Cortex of kidney (tissue), 1 donor: Measurements from ENCODE around the gene KCNJ4.

Experiments
- DNase-seq: peaks from one replicate; lab custom pipeline; 2025; lab: John Stamatoyannopoulos, UW

The KCNJ4 gene

DNA sequence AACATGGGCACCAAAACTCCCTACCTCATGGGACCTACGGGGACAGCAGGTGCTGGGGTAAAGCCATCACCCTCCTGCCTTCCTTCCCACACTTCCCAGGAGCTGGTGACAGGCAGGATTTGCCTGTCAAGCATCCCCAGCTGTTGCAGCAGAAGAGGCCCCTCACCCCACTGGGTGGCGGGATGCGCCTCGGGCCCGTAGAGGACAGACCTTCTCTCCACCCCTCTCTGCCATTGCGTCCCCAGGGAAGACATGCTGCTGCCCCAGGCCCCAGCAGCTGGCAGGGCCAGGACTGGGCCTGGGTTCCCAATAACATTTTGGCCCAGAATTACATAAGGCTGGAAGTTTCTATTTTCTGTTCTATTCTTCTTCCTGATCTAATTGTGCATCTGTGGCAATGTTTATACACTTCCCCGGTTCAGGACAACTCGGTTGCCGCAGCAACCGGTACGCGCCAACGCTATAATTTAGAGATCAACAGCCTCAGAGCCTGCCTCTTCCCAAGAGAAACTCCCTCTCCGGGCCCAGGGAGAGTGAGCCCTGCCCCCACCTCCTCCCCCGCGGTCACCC is 25.4 kb downstream of the KCNJ4 start:
- no peak for DNase-seq

DNA sequence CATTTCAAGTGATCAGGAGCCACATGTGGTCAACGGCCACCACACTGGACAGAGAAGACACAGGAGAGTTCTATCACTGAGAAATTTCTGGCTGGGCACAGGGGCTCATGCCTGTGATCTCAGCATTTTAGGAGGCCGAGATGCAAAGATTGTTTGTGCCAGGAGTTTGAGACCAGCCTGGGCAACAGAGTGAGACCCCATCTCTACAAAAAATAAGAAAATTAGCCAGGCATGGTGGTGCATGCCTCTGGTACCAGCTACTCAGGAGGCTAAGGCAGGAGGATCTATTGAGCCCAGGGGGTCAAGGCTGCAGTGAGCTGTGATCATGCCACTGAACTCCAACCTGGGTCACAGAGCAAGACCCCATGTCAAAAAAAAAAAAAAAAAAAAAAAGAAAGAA is 26.3 kb downstream of the KCNJ4 start:
- no peak for DNase-seq

DNA sequence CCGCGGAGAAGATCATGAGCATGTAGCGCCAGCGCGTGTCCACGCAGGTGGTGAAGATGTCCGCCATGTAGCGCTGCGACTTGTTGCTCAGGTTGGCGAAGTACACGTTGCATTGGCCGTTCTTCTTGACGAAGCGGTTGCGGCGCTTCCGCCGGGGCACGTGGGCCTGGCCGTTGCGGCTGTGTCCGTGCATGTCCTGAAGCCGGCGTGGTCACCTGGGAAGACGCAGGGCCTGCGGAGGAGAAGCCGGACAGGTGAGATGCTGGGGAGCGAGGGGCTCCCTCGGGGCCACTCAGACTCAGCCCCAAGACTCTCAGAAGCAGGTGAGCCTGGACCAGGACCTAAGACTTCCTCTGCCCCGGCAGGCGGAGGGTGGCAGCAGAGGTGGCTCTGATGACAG is 27.1 kb downstream of the KCNJ4 start:
- no peak for DNase-seq

DNA sequence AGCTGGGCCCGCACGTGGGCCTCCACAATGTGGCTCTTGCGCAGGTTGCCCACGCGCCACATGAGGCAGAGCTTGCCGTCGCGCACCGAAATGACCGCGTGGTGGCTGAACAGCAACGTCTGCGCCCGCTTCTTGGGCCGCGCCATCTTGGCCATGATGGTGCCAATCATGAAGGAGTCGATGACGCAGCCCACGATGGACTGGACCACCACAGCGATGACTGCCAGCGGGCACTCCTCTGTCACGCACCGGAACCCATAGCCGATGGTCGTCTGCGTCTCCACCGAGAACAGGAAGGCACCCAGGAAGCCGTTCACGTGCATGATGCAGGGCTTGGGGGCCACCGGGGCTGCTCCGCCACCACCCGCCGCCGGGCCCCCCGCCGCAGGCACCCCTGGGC is 27.5 kb downstream of the KCNJ4 start:
- no peak for DNase-seq

DNA sequence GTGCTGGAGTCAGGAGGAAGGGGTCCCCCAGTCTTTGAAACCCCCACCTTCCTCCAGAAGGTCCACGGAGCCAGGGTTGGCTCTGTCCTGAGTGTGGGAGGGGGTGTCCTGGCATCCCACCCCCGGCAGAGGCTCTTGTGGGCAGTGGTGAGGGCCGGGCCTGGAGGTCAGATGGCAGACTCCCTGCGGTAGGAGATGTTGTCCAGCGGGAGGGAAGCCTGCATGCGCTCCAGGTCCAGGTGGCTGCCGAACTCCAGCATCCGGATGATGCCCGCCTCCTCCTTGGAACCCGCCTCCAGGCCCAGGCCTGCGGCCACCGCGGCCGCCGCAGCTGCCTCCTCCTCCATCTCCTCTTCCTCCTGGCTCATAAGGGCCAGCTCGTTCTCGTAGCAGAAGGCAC is 28.4 kb downstream of the KCNJ4 start:
- DNase-seq, result no peak

DNA sequence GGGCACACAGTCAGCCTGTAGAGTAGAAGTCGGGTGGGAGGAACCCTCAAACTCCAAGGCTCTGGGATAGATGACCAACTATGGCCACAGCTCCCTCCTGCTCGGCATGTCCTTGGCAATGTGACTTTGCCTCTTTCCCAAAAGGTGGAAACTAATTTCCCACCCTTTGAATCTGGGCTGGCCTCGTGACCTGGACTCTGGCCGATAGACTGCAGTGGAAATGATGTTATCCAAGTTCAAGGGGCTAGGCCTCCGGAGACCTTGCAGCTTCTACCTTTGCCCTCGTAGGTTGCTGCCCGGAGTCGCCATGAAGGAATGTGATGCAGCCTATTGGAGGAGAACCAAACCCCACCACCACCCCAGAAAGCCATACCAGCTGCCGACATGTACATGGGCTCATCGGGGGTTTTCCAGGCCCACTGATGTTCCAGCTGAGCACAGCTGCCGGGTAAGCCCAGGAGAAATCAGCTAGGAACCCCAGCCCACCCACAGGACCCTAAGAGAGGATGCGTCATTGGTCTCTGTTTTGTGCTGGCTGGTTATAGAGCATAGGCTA is 30.4 kb downstream of the KCNJ4 start:
- DNase-seq, result no peak

DNA sequence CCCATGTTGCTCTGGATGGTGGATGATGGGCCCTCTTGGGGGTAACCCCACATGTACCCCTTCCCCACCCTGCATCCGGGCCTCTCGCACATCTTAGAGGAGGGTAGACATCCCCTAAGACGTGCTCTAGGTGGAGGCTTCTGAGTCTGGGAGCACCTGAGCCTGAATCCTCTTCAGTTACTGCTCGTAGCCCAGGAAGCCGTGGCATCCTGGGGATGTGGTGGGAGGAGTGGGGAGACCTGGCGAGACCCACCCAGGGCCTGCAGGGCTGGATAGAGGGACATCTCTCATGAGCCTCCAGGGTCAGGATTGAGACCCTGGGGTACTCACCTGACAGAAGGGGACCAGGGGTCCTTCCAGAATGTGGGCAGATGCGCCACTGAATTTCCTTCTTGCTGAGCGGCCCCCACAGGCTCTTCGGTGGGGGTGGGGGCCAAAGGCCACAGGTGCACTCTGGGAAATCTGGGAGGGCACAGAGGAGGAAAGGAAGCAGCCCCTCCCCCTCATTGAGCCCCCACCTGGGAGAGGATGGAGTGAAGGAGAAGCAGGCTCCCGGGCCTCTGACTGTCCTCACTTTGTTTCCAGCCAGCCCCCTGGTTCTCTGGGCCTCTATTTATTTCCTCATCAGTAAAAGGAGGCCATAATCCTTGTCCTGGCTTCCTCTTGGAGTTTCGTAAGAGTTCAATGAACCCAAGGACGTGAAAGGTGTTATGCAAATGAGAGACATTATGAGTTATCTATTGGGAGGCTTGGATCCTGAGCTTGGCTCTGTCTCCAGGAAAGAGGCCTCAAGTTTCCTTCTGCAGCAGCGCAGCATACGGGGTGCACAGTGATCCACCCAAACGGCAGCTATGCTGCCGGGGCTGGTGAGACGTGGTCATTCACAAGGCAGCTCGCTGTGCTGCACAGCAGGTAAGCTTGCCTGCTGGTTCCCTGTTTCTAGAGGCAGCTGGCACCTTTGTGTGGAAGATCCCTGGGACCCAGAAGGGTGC is 31.2 kb downstream of the KCNJ4 start:
- DNase-seq, result no peak

DNA sequence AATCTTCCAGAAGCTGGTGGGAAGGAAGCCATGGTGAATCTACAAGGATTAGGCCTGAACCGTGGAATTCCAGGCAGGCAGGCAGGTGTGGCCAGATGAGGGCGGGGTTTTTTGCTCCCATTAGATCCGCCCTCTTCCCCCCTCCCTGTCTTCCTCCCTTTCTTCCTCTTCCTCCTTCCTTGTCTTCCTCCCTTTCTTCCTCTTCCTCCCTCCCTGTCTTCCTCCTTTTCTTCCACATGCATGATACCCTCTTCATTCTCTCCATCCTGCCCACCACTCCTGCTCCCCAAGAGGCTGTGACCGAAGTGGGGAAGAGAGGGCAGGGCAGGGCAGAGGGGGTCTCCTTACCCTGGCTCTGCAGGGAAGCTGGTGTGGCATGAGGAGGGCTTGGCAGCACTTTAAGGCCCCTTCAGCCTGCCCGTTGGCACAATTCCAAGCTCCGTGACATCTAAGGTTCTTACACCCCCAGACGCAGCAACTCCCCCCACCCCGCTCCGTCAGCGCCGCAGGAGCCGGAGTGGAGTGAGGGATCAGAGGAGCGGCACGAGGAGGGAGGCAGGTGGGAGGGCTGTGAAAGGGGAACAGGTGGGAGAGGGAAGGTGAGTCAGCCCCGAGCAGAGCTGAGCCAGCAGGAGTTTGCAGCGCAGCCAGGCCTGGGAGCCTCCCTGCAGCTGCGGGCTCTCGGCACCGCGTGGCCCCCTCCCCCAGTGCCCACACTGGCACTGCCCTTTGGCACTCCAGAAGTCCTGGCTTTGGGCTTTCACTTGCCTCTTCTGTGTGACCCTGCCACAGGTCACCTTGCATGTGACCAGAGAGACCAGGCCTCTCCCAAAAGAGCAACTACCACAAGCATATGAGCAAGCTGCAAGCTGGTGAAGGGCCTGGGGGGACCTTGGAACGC is 32.1 kb downstream of the KCNJ4 start:
- DNase-seq, result no peak

DNA sequence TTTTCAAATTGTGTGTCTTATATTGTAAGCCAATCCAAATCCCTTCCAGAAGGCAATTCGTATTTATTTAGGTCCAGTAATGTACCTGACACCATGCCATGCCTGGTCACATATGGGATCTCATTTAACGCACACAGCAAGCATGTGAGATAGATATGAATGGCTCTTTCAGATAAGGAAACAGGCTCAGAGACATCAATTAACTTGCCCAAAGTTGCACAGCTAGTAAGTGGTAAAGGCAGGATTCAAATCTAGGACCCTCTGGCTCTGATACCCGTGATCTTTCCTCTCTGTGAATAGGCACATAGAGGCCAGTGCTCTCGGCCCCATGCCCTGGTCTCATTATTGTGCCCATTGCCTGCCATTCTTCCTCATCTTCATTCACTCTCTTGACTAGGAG is 34.3 kb downstream of the KCNJ4 start:
- no peak for DNase-seq

DNA sequence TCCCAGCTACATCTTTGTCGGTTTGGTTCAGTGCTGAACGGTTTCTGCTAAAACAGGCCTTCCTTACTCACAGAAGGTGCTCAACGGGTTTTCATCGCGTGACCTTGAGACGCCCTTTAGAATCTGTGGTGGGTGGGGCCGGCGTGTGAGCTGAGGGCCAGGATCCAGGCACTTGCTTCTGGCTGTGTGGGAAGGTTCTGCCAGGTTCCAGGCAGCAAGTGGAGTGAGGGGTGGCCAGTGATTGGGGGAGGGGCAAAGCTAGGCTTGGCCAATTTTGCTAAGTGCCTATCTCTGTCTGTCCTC is 35.2 kb downstream of the KCNJ4 start:
- DNase-seq, result no peak

DNA sequence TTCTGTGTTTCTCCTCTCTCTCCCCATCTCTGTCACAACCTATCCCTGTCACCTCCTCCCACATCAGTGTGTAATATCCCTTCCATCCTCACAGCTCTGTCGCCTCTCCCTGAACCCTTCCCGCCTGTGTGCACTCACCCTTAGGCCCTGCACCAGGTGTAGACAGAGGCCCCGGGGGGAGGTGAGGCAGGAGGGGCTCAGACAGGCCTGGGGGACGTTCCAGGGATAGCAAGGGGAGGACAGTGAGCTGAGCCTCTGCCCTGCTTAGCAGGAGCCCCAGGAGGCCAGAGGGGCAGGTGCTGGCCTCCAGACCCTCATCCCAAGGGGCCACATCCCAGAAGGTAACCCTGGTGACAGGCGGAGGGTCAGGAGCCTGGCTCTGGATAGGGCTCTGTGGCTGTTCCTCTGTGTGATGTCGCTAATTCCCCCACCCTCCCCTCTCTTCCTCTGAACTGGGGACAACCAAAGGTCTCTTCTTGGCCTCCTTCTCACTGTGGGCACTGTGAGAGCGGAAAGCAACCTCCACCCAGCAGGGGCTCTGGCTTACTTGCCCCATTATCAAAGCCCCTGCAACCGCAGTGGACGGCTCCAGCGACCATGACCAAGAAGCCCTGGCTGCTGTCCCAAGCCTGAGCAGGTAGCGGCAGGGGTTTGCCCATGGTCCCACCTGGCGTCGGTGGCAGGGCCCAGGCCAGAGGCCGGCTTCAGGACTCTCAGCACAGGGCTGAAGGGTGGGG is 35.7 kb downstream of the KCNJ4 start:
- DNase-seq, result no peak

DNA sequence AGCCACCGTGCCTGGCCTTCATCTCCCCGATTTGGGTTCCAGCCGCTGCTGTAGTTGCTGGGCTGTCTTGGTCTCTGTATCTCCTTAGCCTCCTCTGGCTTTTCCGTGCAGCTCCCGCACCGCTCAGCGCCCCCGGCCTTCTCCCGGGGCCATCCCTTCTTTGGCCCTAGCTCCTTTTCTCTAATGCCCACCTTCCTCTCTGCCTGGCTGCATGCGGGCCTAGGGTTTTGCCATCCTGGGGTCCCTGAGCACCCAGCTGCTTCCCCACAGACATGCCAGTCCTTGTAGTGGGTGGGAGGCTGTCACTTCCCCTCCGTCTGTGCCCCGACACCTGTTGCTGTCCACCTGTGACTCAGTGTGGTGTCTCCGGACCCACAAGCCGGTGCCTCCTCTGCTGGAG is 36.4 kb downstream of the KCNJ4 start:
- DNase-seq, result no peak

DNA sequence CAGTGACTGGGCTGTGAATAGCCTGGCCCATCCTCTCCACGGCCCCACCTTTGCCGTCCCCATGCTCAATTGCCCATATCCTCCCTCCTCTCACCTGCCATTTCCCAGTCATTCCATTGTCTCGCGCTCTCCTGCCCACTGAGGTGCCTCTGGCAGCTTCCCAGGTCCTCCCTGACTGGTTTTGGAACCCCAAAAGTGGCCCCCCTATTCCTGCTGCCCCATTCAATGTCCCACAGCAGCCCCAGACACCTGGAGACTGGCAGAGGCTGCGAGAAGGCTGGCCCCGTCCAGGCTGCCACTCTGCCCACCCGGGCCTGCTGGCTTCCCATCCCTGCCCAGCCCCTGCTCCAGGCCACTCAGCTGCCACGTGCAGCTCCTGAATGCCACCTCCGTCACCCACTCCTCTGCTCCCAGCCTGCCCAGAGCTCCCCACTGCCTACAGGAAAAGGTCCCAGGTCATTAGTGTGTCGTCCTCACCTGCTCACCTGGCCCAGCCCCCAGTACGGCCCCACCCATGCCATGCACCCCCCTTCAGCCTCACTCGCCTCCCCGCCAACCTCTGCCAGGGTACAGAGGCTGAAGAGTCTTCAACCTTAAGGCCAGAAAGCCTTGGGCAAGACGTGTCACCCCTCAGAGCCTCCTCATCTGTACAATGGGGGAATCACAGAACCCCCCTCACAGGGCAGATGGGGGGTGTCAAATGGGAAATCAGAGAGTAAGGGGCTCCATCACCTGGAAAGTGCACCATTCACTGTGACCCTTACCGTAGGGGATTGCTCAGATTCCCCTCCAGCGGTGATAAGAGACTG is 37.5 kb downstream of the KCNJ4 start:
- no peak for DNase-seq

DNA sequence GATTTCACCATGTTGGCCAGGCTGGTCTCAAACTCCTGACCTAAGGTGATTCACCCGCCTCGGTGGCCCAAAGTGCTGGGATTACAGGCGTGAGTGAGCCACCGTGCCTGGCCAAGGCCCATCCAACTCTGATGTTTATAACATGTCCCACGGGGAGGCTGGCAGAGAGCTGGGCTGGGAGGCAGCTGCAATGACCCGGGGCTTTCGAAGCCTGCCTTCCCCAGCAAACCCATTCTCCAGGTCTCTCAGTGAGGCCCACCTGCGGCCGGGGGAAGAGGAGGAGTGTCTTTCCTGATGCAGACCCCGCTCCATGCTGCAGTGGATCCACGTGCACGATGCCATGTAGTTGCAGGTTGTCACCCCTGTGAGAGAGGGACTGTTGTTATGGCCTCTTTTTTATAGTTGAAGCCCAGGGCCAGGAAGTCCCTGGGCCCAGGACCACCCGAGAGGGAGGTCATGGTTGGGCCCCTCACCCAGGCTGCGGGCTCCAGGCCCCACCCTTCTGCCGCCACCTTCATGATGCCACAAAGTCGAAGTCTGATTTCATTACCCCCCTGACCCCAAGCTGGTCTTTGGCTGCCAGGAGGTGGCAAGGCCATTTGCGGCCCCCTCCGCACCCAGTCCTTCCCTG is 38.3 kb downstream of the KCNJ4 start:
- DNase-seq, result no peak

DNA sequence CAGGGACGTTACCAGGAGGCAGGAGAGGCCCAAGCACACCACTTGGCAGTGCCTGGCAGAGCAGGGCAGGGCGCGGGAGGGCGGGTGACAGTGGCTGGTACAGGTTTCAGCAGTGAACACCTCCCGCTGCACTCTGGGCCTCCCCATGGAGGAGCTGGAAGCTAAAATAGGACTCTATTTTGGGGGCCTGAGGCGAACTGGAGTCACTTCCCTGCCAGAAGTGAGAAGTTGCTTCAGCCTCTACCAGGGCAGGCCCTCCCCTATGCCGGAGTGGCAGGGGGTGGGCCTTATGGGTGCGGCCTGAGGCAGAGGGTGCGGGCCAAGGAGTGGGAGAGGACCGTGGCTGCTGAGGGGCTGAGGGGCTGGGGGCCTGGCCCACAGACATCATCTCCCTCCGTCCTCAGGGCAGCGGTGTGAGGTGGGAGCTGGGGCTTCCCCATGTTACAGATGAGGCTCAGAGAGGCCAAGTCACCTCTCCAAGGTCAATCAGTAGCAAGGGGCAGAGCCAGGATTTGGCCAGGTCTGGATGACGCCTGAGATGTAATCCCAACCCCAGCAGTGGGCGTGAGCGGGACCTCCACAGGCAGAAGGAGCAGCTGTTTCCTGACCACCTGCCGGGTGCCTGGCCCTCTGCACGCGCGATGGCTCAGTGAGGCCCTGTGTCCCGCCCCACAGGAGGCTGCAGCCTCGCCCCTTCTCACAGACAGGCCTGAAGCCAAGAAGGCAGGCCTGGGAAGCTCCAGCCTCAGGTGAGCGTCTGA is 39.3 kb downstream of the KCNJ4 start:
- no peak for DNase-seq

DNA sequence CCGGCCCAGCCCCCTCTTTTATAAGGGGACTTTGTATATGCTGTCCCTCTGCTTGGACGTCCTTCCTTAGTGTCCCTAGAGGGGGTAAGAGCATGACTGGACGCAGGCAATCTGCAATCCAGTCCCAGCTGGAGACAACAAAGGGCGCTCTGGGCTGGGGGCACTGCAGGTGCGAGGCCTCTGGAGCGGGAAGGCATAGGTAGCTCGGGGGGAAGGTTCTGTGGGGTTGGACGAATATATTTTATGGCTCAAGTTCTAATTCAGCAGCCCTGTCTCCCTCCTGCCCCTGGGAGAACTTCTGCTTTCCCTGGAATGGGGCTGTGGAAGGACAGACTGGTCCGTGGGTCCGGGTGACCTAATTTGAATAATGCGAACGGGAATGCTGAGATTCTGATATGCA is 40.0 kb downstream of the KCNJ4 start:
- DNase-seq, result no peak

DNA sequence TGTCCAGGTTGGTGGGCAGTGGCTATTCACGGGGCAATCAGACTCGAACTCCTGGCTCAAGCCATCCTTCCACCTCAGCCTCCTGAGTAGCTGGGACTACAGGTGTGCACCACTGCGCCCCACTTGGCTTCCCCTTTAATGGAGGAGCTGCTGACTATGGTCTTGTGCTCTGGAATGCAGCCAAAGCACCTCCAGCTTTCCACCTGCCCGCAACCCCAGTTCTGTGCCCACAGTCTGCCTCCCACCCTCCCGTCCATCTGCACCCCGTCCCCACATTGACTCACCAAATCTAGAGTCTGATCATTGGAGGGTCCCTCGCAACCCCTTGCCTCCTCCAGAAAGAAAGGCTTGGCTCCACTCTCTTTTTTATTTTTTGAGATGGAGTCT is 41.0 kb downstream of the KCNJ4 start:
- no peak for DNase-seq

DNA sequence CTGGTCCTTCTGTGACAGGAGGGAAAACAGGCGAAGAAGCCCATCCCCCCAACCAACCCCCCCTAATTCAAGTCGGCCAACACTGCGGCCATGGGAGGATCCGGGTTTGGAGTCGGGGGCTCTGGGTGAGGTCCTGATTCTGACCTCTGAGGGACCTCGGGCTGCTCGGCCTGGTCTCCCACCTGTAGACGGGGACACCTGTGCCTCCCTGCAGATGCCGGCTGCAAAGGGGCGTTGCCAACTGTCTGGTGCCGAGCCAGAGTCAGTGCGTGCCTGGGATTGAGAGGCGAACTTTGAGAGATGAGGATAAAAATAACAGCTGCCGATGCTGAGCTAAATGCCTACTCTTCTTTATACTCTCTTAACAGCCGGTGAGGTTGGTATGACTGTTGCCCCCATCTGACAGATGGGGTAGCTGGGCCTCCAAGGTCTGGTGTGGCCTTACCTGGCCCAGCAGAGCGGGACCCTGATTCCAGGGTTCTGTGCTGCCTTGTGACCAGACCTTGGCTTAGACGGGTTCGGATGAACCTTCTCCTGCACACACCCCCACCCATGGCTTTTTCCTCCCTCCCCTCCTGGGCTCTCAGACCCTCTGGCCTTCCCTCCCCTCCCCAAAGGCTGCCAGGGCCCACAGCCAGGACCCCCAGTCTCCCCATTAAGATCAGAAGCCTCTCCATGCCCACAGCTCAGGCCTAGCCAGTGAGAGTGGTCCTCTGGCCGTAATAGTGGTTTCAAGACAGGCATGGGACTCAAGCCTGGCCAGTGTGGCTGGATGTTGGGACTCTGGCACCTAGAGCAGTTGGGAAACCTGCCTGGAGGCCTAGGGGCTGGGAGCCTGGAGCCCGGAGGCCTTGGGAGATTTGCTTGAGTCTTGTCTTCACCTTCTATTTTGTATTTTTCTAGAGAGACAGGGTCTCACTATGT is 41.7 kb downstream of the KCNJ4 start:
- no peak for DNase-seq
